ENCODE results near the gene C20orf144. TPM values are rescaled to one million over a fixed set of nuclear protein-coding genes. Genes with fewer than 3 reads are reported as not detected.
A peak's percentile ranks its signal among the peaks of the same experiment; 100 is the strongest.

The C20orf144 gene
- polyA plus RNA-seq, 3 donors, result 0.26 to 0.49 (median 0.43) TPM

DNA sequence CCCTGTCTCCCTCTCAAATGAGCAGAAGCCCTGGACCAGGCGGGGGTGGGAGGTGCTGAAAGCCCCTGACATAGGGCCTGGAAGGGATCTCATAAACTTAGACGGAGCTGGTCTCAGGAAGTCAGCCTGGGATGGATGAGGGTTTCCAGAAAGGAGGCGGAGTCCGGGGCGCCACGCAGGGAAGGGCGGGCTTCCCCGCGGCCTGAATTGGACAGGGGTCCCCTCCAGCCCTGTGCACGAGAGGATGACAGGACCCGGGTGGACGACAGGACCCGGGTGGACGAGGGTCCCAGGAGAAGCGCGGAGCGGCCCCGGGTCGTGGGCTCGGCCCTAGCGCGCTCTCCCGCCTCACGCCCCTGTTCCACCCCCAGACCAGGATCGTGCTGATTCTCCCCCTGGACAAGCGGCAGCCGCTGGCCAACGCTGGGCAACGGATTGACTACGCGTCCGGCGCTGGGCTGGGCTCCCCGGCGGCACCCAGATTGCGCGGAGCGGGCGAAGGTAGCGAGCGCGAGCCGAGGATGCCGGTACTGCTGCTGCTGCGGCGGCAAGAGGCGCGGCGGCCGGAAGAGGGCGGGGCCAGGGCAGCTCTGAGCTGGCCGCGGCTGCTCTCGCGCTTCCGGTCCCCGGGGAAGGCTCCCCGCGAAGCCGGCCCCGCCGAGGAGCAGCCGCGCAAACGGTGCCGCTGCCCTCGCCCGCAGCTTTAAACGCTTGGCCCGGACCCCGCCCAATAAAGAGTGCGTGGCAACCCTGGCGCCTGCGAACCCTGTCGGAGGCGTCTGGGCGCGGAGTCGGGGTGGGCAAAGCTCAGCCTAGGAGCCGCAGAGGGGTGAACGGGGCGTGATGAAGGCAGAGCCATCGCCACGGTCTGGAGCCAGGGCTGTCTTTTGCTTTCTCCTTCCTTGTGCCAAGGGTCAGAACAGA, 1.3 kb downstream of the C20orf144 start:
- peak; percentile 75 for DNase-seq

DNA sequence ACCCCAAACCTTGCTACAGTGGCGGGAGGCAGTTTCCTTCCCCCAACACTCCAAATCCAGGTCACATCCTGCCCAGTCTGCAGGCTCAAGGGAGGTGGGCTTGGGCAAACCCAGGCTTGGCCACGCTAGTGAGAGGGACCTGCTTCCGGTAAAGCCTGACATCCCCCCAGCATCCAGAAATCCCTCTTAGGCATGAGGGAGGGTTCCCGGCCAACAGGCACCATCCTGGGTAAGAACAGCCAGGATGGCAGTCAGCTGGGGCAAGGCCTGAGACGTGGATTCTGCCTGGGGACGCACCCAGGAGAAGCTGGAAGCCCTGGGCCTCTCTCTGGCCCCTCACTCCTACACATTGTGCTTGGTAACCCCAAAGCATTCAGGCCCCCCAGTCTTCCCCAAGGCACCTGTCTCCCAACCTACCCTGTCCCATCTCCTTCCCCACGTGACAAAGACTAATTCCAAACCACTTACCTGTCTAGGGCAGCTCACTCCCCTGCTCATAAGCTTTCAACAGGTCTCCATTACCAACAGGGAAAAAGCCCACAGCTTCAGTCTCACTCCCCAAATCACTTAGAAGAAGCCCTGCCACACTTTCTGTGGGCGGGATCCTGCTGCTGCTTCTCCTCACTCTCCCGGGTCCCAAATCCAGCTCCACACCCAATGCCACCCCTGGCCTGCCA, 2.1 kb downstream of the C20orf144 start:
- no peak for DNase-seq

DNA sequence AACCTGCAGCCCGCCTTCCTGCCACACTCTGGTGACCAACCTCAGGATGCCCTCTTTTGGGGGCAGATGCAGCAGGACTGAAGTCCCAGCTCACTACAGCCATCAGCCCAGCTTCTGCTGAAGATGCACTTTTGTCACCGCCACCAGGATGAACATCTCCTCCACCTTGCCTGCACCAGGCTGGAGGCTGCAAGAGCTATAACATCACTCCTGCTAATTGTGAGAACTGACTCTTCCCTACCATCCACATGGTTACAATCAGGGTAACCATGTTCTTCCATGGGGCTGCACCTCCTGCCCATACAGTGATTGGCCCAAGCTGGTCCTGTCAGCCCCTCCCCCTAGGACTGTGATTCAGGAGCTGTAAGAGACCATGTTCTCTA, 2.6 kb downstream of the C20orf144 start:
- DNase-seq, result no peak

DNA sequence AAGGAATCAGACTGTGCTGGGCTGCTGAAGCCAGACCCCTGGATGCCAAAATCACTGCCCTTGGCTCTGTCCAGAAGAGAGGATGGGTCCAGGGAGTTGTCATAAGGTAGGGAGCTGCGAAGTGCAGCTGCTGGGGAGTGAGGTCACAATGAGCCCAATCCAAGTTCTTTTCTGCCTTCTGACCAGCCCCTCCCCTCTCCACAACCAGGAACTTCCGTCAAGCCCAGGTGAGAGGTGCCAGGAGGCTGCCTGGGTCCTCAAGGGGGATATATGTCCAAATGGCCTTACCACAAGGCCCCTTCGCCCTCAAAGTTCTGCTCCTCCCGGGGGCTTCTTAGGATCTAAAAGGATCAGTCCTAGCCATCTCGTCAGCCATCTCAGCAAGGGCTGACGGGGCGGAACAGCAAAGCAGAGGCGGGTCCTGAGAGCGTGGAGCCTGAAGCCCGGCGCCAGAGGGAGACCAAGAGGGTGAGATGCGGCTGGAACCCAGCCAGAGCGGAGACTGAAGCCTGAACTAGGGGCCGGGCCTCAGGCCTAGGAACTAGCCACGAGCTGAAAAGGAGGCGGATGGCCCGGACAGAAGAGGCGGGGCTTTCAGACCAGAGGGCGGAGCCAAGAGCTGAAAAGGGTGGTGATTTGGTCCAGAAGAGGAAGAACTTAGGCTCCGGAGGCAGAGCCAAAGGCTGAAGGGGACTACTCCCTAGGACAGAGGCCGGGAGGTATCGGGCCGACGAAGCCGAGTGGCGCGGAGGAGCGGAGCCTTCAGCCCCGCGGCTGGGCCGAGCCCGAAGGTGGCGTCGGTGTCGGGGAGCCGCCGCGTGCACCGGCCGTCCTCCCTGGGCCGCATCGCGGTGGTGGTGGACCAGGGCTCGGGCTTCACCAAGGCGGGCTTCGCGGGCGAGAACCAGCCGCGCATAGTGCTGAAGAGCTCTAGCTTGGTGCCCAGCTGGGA, 4.4 kb downstream of the C20orf144 start, which contains the start of gene ACTL10:
ACTL10 (plus strand) TSS at position 651 of the 952 bp plus-strand sequence. CDS start 555 bp downstream, outside the sequence.
- DNase-seq, result peak; percentile 96

DNA sequence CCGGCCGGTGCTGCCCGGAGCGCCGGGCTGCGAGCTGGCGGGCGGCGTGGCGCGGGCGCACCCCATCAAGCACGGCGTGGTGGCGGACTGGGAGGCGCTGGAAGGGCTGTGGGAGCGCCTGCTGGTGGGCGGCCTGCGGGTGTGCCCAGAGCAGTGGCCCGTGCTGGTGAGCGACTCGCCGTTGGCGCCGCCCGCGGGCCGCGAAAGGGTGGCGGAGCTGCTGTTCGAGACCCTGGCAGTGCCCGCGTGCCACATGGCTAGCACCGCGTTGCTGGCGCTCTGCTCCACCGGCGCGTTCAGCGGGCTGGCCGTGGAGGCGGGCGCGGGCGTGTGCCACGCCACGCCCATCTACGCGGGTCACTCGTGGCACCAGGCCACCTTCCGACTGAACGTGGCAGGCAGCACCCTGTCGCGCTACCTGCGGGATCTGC, 5.1 kb downstream of the C20orf144 start:
- no peak for DNase-seq

DNA sequence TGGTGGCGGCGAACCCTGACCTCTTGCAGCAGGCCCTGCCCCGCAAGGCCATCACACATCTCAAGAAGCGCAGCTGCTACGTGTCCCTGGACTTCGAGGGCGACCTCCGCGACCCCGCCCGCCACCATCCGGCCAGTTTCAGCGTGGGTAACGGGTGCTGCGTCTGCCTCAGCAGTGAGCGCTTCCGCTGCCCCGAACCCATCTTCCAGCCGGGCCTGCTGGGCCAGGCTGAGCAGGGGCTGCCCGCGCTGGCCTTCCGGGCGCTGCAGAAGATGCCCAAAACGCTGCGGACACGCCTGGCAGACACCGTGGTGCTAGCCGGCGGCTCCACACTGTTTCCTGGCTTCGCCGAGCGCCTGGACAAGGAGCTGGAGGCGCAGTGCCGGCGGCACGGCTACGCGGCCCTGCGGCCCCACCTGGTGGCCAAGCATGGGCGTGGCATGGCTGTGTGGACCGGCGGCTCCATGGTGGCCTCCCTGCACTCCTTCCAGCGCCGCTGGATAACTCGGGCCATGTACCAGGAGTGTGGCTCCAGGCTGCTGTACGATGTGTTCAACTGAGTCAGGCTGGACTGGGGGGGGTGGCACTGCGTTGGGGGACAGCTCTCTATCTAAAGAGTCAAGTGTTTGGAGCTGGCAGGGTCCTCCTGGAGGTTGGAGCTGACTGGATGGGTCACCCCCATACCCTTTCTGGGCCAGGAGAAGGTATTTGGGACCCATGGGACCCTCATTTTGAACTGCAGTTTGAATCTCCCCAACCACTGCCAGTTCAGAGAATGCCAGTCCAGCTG, 5.7 kb downstream of the C20orf144 start:
- peak; percentile 59 for DNase-seq

DNA sequence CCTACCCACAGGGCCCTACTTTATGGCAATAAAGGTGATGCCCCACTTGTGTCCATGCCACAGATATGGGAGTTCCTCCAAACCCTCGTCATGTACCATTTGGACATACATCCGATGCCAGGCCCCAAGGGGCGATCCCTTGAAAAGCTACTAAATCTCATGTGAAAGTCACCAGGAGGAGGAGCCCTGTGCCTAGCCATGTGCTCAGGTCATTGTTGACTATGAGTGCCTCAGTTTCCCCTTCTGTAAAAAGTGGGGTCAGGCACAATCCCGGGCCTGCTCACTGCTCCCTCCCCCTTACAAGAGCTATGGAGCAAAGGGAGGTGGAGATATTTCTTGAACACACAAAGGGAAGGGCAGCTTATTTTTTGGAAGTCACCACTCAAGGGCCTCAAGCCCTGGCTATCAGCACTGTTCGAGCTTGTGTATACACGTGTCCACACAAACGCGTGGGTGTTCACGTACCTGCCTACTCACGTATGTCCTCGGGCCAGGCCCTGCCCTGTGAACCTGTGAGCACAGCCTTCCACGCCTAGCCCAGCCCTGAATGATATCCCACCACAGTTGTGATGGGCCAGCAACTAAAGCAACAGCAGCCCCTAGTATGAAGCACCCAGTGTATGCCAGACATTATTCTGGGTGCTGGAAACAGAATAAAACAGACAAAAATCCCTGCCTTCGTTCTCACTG, 6.5 kb downstream of the C20orf144 start:
- no peak for DNase-seq

DNA sequence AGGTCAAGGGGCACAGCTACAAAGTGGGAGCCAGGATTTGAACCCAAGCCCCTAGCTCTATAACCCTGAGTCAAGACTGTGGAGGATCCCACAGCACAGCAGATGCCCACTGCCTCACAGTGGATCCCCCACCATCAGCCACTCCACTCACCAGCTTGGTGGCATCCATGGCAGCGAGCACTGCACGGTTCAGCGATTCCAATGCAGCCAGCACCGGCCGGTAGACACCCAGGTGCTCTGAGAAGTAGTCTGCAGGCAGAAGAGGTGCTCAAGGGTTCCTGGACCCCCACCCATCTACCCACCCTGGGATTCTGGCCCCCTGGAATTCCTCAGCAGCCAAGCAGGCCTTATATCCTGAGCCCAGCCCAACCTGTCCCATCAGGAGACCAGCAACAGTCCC, 7.1 kb downstream of the C20orf144 start:
- DNase-seq, result no peak

DNA sequence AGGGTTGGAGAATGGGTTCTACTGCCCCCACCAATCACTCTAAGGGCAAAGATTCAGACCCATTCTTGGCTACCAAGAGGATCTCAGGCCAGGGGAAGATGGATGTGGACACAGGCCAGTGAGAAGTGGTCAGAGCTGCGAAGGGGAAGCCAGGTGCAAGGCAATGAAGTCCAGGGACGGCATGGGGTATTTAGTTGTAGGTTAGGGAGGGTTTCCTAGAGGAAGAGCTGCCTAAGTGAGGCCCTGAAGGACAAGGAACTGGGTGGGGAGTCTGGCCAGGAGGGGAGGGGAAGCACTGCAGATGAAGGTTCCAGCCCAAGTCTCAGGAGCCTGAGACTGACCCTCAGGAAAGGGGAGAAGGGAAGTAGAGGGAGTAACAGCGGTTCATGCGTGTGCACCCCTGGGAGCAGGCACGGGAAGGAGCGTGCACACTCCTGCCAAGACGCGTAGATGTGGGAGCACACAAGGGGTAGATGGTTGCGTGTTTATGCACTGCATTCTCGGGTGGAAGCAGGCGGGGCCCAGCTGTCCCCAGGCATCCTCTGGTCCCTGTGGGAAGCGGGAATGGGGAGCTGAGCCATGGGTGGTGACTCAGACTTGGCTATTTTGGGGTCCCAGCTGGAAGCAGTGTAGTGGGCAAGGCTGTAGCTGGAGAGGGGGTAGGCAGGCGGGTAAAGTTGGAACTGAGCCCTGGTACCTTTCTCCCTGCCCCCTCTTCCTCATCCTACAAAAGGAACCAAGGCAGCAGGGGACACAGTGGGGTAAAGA, 7.9 kb downstream of the C20orf144 start:
- DNase-seq, result no peak

DNA sequence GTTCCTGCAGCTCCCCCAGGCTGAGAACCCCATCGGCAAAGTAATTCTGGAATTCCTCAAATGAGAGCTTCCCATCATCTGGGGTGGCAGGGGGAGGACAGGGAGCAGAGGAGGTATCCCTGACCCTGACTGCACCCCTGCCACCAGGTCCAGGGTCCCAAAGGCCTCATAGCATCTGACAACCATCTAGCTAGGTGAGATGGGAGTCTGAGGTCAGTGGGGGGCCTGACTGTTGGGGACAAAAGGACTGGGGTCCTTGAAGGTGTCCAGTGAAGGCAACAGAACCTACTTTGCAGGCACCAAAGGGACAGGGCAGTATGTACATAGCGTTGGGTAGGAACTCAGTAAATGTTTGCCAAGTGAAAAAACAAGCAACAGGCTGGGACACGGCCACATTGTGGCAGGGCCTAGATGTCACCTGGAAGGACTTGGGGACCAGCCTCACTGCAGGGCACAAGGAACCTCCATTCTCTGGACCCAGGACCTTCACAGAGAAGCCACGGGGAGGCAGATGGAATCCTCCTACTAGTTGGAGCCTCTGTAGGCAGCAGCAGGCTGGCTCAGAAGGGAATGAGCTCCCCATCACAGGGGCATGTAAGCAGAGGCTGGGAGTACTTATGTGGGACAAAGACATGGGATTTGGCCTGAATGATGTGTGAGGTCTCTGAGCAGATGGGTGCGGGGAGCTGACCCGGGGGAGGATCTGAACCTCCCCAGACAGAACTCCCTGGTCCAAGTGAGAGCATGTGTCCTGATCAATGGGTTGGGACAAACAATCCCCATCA, 8.8 kb downstream of the C20orf144 start:
- no peak for DNase-seq

DNA sequence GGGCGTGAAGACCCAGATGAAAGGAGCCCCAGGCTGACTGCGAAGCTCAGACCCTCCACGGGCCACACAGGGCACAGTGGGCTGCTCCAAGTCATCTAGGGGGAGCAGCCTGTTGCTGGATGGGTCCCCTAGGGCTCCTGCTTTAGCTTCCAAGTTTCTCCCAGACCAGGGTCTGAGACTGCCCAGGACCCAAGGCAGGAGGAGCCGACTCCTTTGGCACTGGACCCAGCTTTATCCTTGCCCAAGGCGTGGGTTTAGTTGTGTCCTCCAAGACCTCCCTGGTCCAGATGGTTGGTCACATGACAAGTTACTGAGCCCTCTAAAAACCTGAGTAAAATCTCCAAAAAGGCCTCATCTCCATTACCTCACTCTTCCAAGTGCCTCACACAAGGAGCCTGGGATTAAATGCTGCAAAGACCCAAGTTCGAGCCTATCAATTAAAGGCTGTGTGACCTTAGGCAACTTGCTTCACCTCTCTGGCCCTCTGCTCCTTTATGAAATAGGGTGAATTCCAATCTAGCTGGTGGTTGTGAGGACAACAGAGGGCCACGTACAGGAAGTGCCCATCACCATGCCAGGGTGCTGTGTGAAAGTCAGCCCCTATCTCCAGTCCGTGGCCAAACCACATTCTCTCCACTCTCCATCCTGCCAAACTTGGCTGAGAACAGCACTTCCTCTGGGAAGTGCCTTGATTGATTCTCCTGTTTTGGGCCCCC, 9.6 kb downstream of the C20orf144 start:
- no peak for DNase-seq

DNA sequence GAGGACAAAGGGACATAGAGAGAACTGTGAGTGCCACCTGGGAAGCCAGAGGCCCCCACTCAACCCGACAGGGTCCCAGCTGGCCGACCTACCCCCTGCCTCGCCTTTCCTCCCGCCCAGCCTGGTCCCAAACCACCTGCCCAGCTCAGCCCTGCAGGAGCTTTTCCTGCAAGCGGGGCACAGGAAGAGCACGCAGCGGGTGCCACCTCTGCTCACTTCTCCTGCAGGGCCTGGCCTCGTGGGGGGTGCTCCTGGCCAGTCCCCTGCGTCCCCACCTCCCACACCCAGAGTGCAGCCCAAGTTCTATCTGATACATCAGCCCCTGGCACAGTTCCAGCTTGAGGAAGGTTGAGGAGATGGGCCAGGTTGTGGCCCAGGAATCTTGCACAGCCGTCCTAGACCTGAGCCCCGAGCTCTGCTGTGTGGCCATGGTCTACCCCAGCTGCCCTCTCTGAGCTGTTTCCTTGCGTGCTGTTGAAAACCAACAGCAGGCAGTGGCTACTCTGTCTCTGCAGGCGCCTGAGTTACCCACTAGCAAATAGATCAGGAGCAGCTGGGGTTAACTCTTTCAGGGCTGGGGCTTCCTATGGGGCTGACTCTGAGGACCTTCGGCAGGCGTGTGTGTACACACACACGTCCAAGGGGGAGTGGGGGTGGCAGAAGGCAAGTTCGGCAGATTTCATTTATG, 10.4 kb downstream of the C20orf144 start:
- no peak for DNase-seq

DNA sequence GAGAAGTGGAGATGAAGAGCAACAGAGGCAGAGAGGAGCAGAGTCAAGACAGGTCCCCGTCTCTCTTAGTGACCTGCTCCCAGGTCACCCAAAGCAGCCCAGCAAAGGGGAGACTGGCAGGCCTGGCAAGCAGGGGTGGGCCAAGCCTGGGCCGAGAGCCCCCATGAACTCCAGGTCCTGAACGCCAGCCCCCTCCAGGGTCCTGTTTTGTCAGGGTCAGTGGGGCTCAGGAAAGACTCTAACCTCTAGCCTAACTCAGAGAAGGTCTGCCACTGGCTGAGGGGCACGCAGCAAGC, 10.9 kb downstream of the C20orf144 start:
- DNase-seq, result no peak

DNA sequence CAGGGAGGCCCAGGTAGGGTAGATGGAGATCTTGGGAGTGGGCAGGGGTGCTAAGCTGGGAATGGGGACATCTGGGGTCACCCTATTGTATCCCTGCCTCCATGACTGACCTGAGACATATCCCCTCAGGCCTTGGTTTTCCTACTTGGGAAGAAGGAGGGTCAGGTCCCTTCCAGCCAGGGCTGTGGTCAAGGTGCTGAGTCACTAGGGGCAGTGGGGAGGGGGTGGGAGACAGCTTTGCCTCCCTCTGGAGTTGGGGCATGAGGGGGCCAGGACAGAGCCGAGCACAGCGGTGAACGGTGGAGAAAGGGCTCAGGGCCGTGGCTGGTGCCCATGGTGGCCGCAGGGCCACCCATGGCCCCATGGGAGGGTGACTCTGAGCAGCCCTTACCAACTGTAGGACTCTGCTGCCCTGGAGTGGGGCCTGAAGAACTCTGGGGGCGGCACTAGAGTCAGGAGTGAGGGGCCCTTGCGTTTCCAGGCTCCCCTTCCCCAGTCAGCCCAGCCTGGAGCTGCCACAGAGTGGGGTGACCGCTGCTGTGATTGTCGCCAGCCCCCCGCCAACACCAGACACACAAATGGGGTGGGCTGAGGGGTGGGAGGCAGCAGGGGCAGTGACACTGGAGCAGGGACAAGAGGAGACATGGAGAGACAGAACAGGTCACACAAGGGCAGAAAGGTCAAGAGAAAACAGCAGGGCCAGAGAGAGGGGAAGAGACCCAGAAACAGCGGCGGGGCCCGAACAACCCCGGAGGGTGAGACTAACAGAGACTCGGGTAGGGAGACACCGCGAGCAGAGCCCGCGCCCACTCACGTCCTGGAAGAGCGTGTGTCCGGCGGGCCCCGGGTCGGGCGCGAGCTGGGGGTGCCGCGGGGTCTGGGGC, 11.5 kb downstream of the C20orf144 start:
- DNase-seq, result no peak

DNA sequence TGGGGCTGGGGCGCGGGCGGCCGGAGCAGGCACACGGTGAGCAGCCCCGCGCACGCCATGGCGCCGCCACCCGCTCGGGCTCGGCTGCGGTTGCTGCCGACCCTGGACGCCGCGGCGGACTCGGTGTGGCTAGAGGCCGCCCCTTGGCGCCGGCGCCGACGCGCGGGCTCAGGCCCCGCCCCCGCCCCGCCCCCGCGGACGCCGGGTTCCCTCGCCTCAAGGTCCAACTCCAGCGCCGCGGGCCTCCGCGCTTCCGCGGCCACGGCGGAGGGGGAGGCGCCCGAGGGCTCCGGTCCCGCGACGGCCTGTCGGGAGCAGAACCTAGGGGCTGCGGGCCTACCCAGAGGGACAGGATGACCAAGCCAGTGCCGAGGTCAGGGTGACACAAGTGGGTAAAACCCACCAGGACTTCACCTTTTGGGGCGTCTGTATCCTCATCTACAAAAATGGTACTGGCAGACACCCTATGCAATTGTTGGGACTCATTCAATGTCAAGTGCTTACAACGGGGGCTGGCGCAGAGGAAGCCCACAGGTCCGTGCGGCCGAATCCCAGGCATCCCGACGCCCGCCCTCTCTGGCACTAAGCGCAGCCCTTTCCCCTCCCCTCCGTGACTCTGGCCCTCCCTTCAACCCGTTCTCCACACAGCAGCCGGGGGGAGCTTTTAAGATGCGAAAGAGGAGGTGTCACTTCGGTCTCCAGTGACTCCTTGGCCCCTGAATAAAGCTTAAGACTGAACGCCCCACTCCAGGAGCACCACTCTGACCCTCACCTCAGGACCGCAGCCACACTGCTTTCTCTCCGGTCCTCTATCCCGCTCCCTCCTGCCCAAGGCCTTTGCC, 12.4 kb downstream of the C20orf144 start, which contains the start of gene NECAB3:
NECAB3 (minus strand) TSS at position 135 of the 842 bp plus-strand sequence; CDS start at position 59, 76 bp downstream.
- DNase-seq, result peak; percentile 80

Measured in renal pelvis (tissue), 4 donors.